ENCODE results near the gene FHOD1. TPM values are rescaled to one million over a fixed set of nuclear protein-coding genes. Genes with fewer than 3 reads are reported as not detected.

Gene FHOD1
- total and polyA plus RNA-seq, 9 of the 15 experiments (the other 6 are each of a cell fraction or from before 2014, with no cell fraction given), result 18.7 to 126 (median 32.3) TPM

- TF ChIP-seq POLR2G (IDR thresholded peaks at IDR 0.05; ENCODE audit: low read depth, low read length) (peak; percentile 25; the same call in 1 of the 2 replicates), PREB (CRISPR knock-in tag; IDR thresholded peaks at IDR 0.05) (no peak), IFI16 (CRISPR knock-in tag; IDR thresholded peaks at IDR 0.05) (no peak), MLX (CRISPR knock-in tag; conservative IDR thresholded peaks at IDR 0.05) (no peak), SUPT5H (IDR thresholded peaks at IDR 0.05) (peak; percentile 39; the same call in 1 of the 2 replicates), NR2C2 (CRISPR knock-in tag; IDR thresholded peaks at IDR 0.05) (no peak), NR2C2 (tag; IDR thresholded peaks at IDR 0.05) (no peak), KLF13 (tag; IDR thresholded peaks at IDR 0.05; ENCODE audit: borderline replicate concordance, low read depth) (no peak), POLR2B (IDR thresholded peaks at IDR 0.05; ENCODE audit: low read depth, partially characterized antibody) (peak; percentile 32), SRF (CRISPR knock-in tag; IDR thresholded peaks at IDR 0.05) (no peak), TCF3 (CRISPR knock-in tag; IDR thresholded peaks at IDR 0.05) (no peak), ZNF239 (CRISPR knock-in tag; IDR thresholded peaks at IDR 0.05) (no peak), ZNF780A (CRISPR knock-in tag; IDR thresholded peaks at IDR 0.05) (no peak), ZNF764 (CRISPR knock-in tag; IDR thresholded peaks at IDR 0.05; ENCODE audit: low read depth) (no peak), BACH1 (tag; IDR thresholded peaks at IDR 0.05) (no peak), ZNF174 (CRISPR knock-in tag; IDR thresholded peaks at IDR 0.05) (no peak), ZNF551 (CRISPR knock-in tag; IDR thresholded peaks at IDR 0.05) (no peak), ZNF165 (CRISPR knock-in tag; IDR thresholded peaks at IDR 0.05; ENCODE audit: borderline replicate concordance) (no peak)
Observed at GRCh38 chr16:67230809-67231660, 16.2 kb downstream of the FHOD1 start (continued).

Measured in K562 (cell line).